ENCODE data around the gene NOS1AP. TPM values are rescaled to one million over a fixed set of nuclear protein-coding genes. Genes with fewer than 3 reads are reported as not detected.

Gene NOS1AP
- total and polyA plus RNA-seq, 2 experiments from 2014 or later: 5.8 to 6.6 TPM

DNA sequence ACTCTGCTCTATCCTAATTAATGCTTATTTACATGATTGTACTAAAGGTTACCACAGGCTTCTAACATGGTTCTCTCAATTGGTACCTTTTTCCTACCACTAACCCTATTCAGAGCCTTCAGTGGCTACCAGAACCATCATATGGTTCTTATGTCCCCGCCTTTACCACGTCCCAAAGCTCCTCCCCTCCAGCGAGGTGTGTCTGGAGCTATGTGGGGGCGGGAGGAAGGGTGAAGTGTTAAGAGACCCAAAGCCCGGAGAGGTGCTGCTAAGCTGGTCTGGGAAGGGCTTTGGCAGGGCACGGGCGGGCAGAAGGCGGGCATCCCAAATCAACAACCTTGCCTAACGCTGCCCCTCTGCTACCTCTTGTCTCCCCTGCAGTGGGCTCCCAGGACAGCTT, 297.2 kb downstream of the NOS1AP start:
- Histone ChIP-seq H3K4me2 (no peak overlapping the region), H3K27me3 (ENCODE audit: insufficient read depth) (no peaks in the 10 kb centered on the region), H3K9me2 (ENCODE audit: insufficient read depth) (no peaks in the 10 kb centered on the region), H3K4me3 (no peak overlapping the region), H3K36me3 (ENCODE audit: insufficient read depth) (no peaks in the 10 kb centered on the region), H4K20me1 (replicated peaks; ENCODE audit: insufficient read depth) (no peaks in the 10 kb centered on the region), H3K79me2 (replicated peaks; ENCODE audit: insufficient read depth) (no peaks in the 10 kb centered on the region), H3K27ac (ENCODE audit: low read depth) (no peak overlapping the region), H2AFZ (no peak overlapping the region), H3F3A (replicated peaks; ENCODE audit: low read depth) (no peaks in the 10 kb centered on the region), H3K4me1 (ENCODE audit: insufficient read depth) (no peaks in the 10 kb centered on the region)
- Mint-ChIP-seq H3K4me1 (peaks cover 6% of the 10 kb centered on the region), H3K27ac (no peak overlapping the region), H3K4me3 (no peak overlapping the region), H3K36me3 (ENCODE audit: low read depth) (peaks cover 20% of the 10 kb centered on the region; the same call in 2 of the 3 replicates), H3K9me3 (no peaks in the 10 kb centered on the region), H3K27me3 (ENCODE audit: insufficient read depth, low read depth, poor library complexity) (peaks cover 14% of the 10 kb centered on the region)
- ATAC-seq (peak; percentile 76), DNase-seq (ENCODE audit: low spot score) (no peak)
- TF ChIP-seq EZH2phosphoT487 (IDR thresholded peaks at IDR 0.05; ENCODE audit: unreplicated experiment) (no peak), EZH2 (IDR thresholded peaks at IDR 0.05; ENCODE audit: low read depth, unreplicated experiment) (no peak), CREB1 (CRISPR knock-in tag; IDR thresholded peaks at IDR 0.05; ENCODE audit: low read depth) (no peak), ZNF462 (CRISPR knock-in tag; IDR thresholded peaks at IDR 0.05) (no peak), CTCF (conservative IDR thresholded peaks at IDR 0.05; ENCODE audit: low read depth in 2 of 2) (no peak), POLR2AphosphoS5 (IDR thresholded peaks at IDR 0.05; ENCODE audit: low read depth) (no peak), NANOG (IDR thresholded peaks at IDR 0.05; ENCODE audit: borderline replicate concordance) (no peak), REST (IDR thresholded peaks at IDR 0.05; ENCODE audit: unreplicated experiment) (no peak), ZNF331 (CRISPR knock-in tag; IDR thresholded peaks at IDR 0.05; ENCODE audit: low read depth) (no peak)
- TF ChIP-seq, protein P1, sequence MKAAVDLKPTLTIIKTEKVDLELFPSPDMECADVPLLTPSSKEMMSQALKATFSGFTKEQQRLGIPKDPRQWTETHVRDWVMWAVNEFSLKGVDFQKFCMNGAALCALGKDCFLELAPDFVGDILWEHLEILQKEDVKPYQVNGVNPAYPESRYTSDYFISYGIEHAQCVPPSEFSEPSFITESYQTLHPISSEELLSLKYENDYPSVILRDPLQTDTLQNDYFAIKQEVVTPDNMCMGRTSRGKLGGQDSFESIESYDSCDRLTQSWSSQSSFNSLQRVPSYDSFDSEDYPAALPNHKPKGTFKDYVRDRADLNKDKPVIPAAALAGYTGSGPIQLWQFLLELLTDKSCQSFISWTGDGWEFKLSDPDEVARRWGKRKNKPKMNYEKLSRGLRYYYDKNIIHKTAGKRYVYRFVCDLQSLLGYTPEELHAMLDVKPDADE (IDR thresholded peaks at IDR 0.05): no peak
